B cell (primary cell): ENCODE results near the gene GBA3.

Source experiments
- EZH2 ChIP-seq: IDR thresholded peaks from 2 replicates; pipeline ENCODE4 v1.6.1; 2012; ENCODE audit warnings: borderline replicate concordance, low read depth, mild to moderate bottlenecking, moderate library complexity, low read length; ENCODE audit not compliant: insufficient read depth, poor library complexity, severe bottlenecking
- TF ChIP-seq, protein P1 (sequence below): fragments of 200-600 bp; IDR thresholded peaks from one replicate; pipeline ENCODE4 v1.8.0; 2022; ENCODE audit warnings: antibody characterized with exemption, mild to moderate bottlenecking

DNA sequence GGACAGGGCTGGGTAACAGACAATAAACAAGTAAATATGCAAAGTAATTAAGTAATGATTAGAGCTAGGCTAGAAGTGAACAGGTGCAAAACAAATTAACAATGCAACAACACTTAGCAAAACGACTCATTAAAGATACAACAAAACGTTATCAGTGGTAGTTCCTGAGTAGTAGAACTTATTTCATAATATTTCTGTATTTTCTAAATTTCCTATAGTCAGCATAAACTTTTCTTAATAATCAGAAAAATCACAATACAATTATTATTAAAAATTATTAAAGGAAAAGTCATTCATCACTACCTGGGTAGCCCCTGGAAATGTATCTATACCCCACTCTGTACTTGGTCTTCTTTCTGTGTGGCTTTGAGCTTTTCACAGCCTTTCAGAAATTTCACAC, 166.6 kb downstream of the GBA3 start:
- TF ChIP-seq, protein P1, sequence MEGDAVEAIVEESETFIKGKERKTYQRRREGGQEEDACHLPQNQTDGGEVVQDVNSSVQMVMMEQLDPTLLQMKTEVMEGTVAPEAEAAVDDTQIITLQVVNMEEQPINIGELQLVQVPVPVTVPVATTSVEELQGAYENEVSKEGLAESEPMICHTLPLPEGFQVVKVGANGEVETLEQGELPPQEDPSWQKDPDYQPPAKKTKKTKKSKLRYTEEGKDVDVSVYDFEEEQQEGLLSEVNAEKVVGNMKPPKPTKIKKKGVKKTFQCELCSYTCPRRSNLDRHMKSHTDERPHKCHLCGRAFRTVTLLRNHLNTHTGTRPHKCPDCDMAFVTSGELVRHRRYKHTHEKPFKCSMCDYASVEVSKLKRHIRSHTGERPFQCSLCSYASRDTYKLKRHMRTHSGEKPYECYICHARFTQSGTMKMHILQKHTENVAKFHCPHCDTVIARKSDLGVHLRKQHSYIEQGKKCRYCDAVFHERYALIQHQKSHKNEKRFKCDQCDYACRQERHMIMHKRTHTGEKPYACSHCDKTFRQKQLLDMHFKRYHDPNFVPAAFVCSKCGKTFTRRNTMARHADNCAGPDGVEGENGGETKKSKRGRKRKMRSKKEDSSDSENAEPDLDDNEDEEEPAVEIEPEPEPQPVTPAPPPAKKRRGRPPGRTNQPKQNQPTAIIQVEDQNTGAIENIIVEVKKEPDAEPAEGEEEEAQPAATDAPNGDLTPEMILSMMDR = no peak
- no peak for TF ChIP-seq EZH2
